Measurements from ENCODE around the gene LMOD3. TPM values are rescaled to one million over a fixed set of nuclear protein-coding genes. Genes with fewer than 3 reads are reported as not detected.

Gene LMOD3
- total RNA-seq, 1 donor from 2014 or later: not detected

- H3K9ac ChIP-seq: no peak overlapping the region
- no peak overlapping the region for H3K4me2 ChIP-seq
- no peaks in the 10 kb centered on the region for H3K9me3 Mint-ChIP-seq
- H3K4me1 ChIP-seq: no peaks in the 10 kb centered on the region
- H3K79me2 ChIP-seq (ENCODE audit: low read depth): no peaks in the 10 kb centered on the region
- H3F3A ChIP-seq (ENCODE audit: low read depth): no peaks in the 10 kb centered on the region
- H3K27me3 ChIP-seq: peaks cover 11% of the 10 kb centered on the region
- TF ChIP-seq EZH2phosphoT487 (IDR thresholded peaks at IDR 0.05) (no peak), EZH2 (IDR thresholded peaks at IDR 0.05) (no peak)
- TF ChIP-seq, protein P1, sequence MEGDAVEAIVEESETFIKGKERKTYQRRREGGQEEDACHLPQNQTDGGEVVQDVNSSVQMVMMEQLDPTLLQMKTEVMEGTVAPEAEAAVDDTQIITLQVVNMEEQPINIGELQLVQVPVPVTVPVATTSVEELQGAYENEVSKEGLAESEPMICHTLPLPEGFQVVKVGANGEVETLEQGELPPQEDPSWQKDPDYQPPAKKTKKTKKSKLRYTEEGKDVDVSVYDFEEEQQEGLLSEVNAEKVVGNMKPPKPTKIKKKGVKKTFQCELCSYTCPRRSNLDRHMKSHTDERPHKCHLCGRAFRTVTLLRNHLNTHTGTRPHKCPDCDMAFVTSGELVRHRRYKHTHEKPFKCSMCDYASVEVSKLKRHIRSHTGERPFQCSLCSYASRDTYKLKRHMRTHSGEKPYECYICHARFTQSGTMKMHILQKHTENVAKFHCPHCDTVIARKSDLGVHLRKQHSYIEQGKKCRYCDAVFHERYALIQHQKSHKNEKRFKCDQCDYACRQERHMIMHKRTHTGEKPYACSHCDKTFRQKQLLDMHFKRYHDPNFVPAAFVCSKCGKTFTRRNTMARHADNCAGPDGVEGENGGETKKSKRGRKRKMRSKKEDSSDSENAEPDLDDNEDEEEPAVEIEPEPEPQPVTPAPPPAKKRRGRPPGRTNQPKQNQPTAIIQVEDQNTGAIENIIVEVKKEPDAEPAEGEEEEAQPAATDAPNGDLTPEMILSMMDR (IDR thresholded peaks at IDR 0.05): no peak
- no peaks in the 10 kb centered on the region for H3K9me3 ChIP-seq (ENCODE audit: low read depth)
- no peak for DNase-seq (ENCODE audit: low spot score)
- H3K27ac Mint-ChIP-seq: no peak overlapping the region
- H2AFZ ChIP-seq (replicated peaks): no peak overlapping the region
- H3K36me3 Mint-ChIP-seq: no peaks in the 10 kb centered on the region
- H3K4me1 Mint-ChIP-seq: no peaks in the 10 kb centered on the region
- no peak overlapping the region for H3K27ac ChIP-seq
- H4K20me1 ChIP-seq (ENCODE audit: low read depth): no peaks in the 10 kb centered on the region
- no peaks in the 10 kb centered on the region for H3K36me3 ChIP-seq
- no peaks in the 10 kb centered on the region for H3K27me3 Mint-ChIP-seq (ENCODE audit: insufficient read depth, low read depth)
- H3K4me3 ChIP-seq: no peak overlapping the region
- H3K4me3 Mint-ChIP-seq: no peak overlapping the region
These were observed 15.0 kb upstream of the LMOD3 start for GRCh38 chr3:69137412-69137811.

GRCh38 chr3:69137005-69137404 is 14.6 kb upstream of the LMOD3 start:
- no peaks in the 10 kb centered on the region for H3K4me1 Mint-ChIP-seq
- Histone ChIP-seq H3K9me3 (ENCODE audit: low read depth) (no peaks in the 10 kb centered on the region), H2AFZ (replicated peaks) (no peak overlapping the region), H3F3A (ENCODE audit: low read depth) (no peaks in the 10 kb centered on the region), H3K9ac (no peak overlapping the region), H3K27ac (no peak overlapping the region), H3K36me3 (no peaks in the 10 kb centered on the region), H3K4me2 (no peak overlapping the region), H3K27me3 (peaks cover 11% of the 10 kb centered on the region), H3K4me3 (no peak overlapping the region), H3K79me2 (ENCODE audit: low read depth) (no peaks in the 10 kb centered on the region), H4K20me1 (ENCODE audit: low read depth) (no peaks in the 10 kb centered on the region), H3K4me1 (no peaks in the 10 kb centered on the region)
- H3K9me3 Mint-ChIP-seq: no peaks in the 10 kb centered on the region
- DNase-seq (ENCODE audit: low spot score): no peak
- TF ChIP-seq, protein P1 (IDR thresholded peaks at IDR 0.05): no peak
- no peak for TF ChIP-seq EZH2 (IDR thresholded peaks at IDR 0.05)
- TF ChIP-seq EZH2phosphoT487 (IDR thresholded peaks at IDR 0.05): no peak
- no peak overlapping the region for H3K4me3 Mint-ChIP-seq
- no peak overlapping the region for H3K27ac Mint-ChIP-seq
- H3K27me3 Mint-ChIP-seq (ENCODE audit: insufficient read depth, low read depth): no peaks in the 10 kb centered on the region
- H3K36me3 Mint-ChIP-seq: no peaks in the 10 kb centered on the region

- H3K9ac ChIP-seq: no peak overlapping the region
- H3K9me3 Mint-ChIP-seq: no peaks in the 10 kb centered on the region
- no peaks in the 10 kb centered on the region for H3K9me3 ChIP-seq (ENCODE audit: low read depth)
- no peaks in the 10 kb centered on the region for H3K4me1 Mint-ChIP-seq
- no peak overlapping the region for H3K4me2 ChIP-seq
- H3K79me2 ChIP-seq (ENCODE audit: low read depth): no peaks in the 10 kb centered on the region
- no peak for TF ChIP-seq EZH2 (IDR thresholded peaks at IDR 0.05)
- TF ChIP-seq, protein P1 (IDR thresholded peaks at IDR 0.05): no peak
- TF ChIP-seq EZH2phosphoT487 (IDR thresholded peaks at IDR 0.05): no peak
- H3K27me3 Mint-ChIP-seq (ENCODE audit: insufficient read depth, low read depth): no peaks in the 10 kb centered on the region
- no peak for DNase-seq (ENCODE audit: low spot score)
- H3K4me3 ChIP-seq: no peak overlapping the region
- H3K27me3 ChIP-seq: no peaks in the 10 kb centered on the region
- H2AFZ ChIP-seq (replicated peaks): no peak overlapping the region
- H3K4me3 Mint-ChIP-seq: no peak overlapping the region
- H3K4me1 ChIP-seq: no peaks in the 10 kb centered on the region
- no peak overlapping the region for H3K27ac Mint-ChIP-seq
- no peaks in the 10 kb centered on the region for H3F3A ChIP-seq (ENCODE audit: low read depth)
- no peaks in the 10 kb centered on the region for H3K36me3 ChIP-seq
- no peaks in the 10 kb centered on the region for H3K36me3 Mint-ChIP-seq
- no peaks in the 10 kb centered on the region for H4K20me1 ChIP-seq (ENCODE audit: low read depth)
- H3K27ac ChIP-seq: no peak overlapping the region
These were observed 8.3 kb upstream of the LMOD3 start for GRCh38 chr3:69130689-69131088.
